Measurements from ENCODE around the gene PTPRU. TPM values are rescaled to one million over a fixed set of nuclear protein-coding genes. Genes with fewer than 3 reads are reported as not detected.

PTPRU gene
- total RNA-seq, 1 experiment from 2014 or later = 0.72 TPM

DNA sequence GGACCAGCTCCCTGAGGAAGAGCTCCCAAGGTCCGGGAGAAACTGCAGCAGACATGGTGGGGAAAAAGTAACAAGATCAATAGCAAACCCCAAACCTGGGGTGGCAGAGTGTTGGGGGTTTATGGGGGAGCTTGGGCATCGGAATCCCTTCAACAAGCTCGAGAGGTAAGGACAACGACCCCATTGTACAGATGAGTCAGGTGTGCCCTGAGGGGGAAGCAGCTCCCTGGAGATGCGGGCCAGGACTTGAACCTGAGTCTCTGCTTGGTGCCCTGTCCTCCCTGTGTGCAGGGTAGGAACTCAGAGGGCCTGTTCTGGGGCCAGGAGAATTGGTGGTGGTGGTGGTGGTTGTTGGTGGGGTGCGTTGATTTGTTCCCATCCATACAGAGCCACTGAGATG is 125.4 kb downstream of the PTPRU start:
- no peak for ATAC-seq
- POLR2A ChIA-PET = no interaction called here
- CTCF ChIA-PET = no interaction called here

DNA sequence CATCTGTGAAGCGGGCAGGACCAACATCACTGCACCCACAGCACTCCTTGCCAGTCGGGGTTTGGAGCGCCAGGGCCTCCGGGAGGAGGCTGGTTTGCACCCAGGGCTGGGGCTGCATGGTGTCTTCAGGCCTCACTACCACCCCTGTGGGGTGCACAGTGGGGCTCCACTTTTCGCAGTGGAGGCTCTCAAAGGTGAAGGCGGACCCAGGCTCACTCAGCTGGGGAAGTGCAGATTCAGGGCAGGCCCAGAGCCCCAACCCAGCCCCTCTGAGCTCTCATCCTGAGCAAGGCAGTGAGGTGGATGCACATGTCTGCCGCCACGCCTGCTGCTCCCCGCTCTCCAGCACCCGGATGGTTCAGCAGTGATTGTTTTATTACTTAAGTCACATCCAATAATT is 125.8 kb downstream of the PTPRU start:
- ChIA-PET CTCF (no interaction called here), POLR2A (no interaction called here)
- H3K27me3 ChIP-seq (ENCODE audit: control insufficient read depth, insufficient read depth, low read length) = peaks cover 7% of the 10 kb centered on the region
- intact Hi-C loops (cut with micrococcal nuclease; ENCODE audit: unreplicated experiment) = no loop called here
- H3K4me3 ChIP-seq (ENCODE audit: low read depth in 2 of 2, low read length in 2 of 2) = no peak overlapping the region
- no peaks in the 10 kb centered on the region for H3K36me3 ChIP-seq (ENCODE audit: control insufficient read depth, insufficient read depth, low read length)
- TF ChIP-seq, protein P1, sequence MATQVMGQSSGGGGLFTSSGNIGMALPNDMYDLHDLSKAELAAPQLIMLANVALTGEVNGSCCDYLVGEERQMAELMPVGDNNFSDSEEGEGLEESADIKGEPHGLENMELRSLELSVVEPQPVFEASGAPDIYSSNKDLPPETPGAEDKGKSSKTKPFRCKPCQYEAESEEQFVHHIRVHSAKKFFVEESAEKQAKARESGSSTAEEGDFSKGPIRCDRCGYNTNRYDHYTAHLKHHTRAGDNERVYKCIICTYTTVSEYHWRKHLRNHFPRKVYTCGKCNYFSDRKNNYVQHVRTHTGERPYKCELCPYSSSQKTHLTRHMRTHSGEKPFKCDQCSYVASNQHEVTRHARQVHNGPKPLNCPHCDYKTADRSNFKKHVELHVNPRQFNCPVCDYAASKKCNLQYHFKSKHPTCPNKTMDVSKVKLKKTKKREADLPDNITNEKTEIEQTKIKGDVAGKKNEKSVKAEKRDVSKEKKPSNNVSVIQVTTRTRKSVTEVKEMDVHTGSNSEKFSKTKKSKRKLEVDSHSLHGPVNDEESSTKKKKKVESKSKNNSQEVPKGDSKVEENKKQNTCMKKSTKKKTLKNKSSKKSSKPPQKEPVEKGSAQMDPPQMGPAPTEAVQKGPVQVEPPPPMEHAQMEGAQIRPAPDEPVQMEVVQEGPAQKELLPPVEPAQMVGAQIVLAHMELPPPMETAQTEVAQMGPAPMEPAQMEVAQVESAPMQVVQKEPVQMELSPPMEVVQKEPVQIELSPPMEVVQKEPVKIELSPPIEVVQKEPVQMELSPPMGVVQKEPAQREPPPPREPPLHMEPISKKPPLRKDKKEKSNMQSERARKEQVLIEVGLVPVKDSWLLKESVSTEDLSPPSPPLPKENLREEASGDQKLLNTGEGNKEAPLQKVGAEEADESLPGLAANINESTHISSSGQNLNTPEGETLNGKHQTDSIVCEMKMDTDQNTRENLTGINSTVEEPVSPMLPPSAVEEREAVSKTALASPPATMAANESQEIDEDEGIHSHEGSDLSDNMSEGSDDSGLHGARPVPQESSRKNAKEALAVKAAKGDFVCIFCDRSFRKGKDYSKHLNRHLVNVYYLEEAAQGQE (IDR thresholded peaks at IDR 0.05; ENCODE audit: insufficient read depth in 1 of 2, low read depth in 2 of 2, low read length in 1 of 2) = no peak
- TF ChIP-seq SIN3A (IDR thresholded peaks at IDR 0.05; ENCODE audit: borderline replicate concordance, insufficient read depth, low read depth, low read length) (no peak), TCF7L2 (IDR thresholded peaks at IDR 0.05; ENCODE audit: low read depth, low read length) (no peak), POLR2AphosphoS5 (IDR thresholded peaks at IDR 0.05; ENCODE audit: low read depth, low read length) (no peak)
- TF ChIP-seq, protein P2, sequence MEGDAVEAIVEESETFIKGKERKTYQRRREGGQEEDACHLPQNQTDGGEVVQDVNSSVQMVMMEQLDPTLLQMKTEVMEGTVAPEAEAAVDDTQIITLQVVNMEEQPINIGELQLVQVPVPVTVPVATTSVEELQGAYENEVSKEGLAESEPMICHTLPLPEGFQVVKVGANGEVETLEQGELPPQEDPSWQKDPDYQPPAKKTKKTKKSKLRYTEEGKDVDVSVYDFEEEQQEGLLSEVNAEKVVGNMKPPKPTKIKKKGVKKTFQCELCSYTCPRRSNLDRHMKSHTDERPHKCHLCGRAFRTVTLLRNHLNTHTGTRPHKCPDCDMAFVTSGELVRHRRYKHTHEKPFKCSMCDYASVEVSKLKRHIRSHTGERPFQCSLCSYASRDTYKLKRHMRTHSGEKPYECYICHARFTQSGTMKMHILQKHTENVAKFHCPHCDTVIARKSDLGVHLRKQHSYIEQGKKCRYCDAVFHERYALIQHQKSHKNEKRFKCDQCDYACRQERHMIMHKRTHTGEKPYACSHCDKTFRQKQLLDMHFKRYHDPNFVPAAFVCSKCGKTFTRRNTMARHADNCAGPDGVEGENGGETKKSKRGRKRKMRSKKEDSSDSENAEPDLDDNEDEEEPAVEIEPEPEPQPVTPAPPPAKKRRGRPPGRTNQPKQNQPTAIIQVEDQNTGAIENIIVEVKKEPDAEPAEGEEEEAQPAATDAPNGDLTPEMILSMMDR (IDR thresholded peaks at IDR 0.05) = no peak
- H3K9me3 ChIP-seq (ENCODE audit: control insufficient read depth, insufficient read depth, low read depth, low read length) = no peaks in the 10 kb centered on the region
- no TSS peak for BruUV-seq (replicated peaks)
- H3K27ac ChIP-seq (ENCODE audit: low read length) = no peak overlapping the region
- H3K4me1 ChIP-seq (ENCODE audit: control insufficient read depth, insufficient read depth, low read length) = no peaks in the 10 kb centered on the region
- no peak for DNase-seq (ENCODE audit: low read depth, low spot score)
- no peak for ATAC-seq
- in situ Hi-C loops (cut with HindIII; ENCODE audit: low pct_unique_long_range_greater_than_20kb, low sequenced_read_pairs) = no loop called here

More for the DNA sequence above, 125.4 kb downstream of the PTPRU start:
- DNase-seq (ENCODE audit: low read depth, low spot score) = no peak
- H3K27me3 ChIP-seq (ENCODE audit: control insufficient read depth, insufficient read depth, low read length) = peaks cover 7% of the 10 kb centered on the region
- H3K27ac ChIP-seq (ENCODE audit: low read length) = no peak overlapping the region
- in situ Hi-C loops (cut with HindIII; ENCODE audit: low pct_unique_long_range_greater_than_20kb, low sequenced_read_pairs) = no loop called here
- H3K36me3 ChIP-seq (ENCODE audit: control insufficient read depth, insufficient read depth, low read length) = no peaks in the 10 kb centered on the region
- TF ChIP-seq SIN3A (IDR thresholded peaks at IDR 0.05; ENCODE audit: borderline replicate concordance, insufficient read depth, low read depth, low read length) (no peak), TCF7L2 (IDR thresholded peaks at IDR 0.05; ENCODE audit: low read depth, low read length) (no peak)
- TF ChIP-seq, protein P2 (IDR thresholded peaks at IDR 0.05) = no peak
- TF ChIP-seq, protein P1 (IDR thresholded peaks at IDR 0.05; ENCODE audit: insufficient read depth in 1 of 2, low read depth in 2 of 2, low read length in 1 of 2) = no peak
- no peaks in the 10 kb centered on the region for H3K4me1 ChIP-seq (ENCODE audit: control insufficient read depth, insufficient read depth, low read length)
- intact Hi-C loops (cut with micrococcal nuclease; ENCODE audit: unreplicated experiment) = no loop called here
- BruUV-seq (replicated peaks) = no TSS peak
- no peaks in the 10 kb centered on the region for H3K9me3 ChIP-seq (ENCODE audit: control insufficient read depth, insufficient read depth, low read depth, low read length)
- H3K4me3 ChIP-seq (ENCODE audit: low read depth in 2 of 2, low read length in 2 of 2) = no peak overlapping the region
